Neuronal stem cell (in vitro differentiated cells): ENCODE data around the gene DLG1.

Experiments
- DNase-seq: peaks from one replicate; pipeline ENCODE4 v3.0.0-alpha.2; 2013; ENCODE audit warnings: low spot score
- H2AFZ ChIP-seq: one replicate; pipeline ENCODE4 v1.6.1; 2013; ENCODE audit warnings: mild to moderate bottlenecking, low read length, inconsistent platforms
- H2AK5ac ChIP-seq: 2 replicates; pipeline ENCODE4 v1.6.1; 2013; ENCODE audit warnings: low read depth, mild to moderate bottlenecking, inconsistent platforms, low read length, moderate library complexity, mixed read lengths
- H2BK120ac ChIP-seq: 2 replicates; pipeline ENCODE4 v1.6.1; 2013; ENCODE audit warnings: low read depth, mild to moderate bottlenecking, inconsistent platforms, low read length, moderate library complexity, mixed read lengths
- H2BK12ac ChIP-seq: one replicate; pipeline ENCODE4 v1.6.1; 2013; ENCODE audit warnings: low read length, inconsistent platforms
- H2BK15ac ChIP-seq: 2 replicates; pipeline ENCODE4 v1.6.1; 2013; ENCODE audit warnings: mild to moderate bottlenecking, low read length, inconsistent platforms, mixed read lengths
- H2BK5ac ChIP-seq: one replicate; pipeline ENCODE4 v1.6.1; 2013; ENCODE audit warnings: inconsistent platforms, mild to moderate bottlenecking, low read length, moderate library complexity
- H3K14ac ChIP-seq: one replicate; pipeline ENCODE4 v1.6.1; 2013; ENCODE audit warnings: low read length, inconsistent platforms
- H3K18ac ChIP-seq: 2 replicates; pipeline ENCODE4 v1.6.1; 2013; ENCODE audit warnings: low read length, inconsistent platforms
- H3K23ac ChIP-seq: 2 replicates; pipeline ENCODE4 v1.6.1; 2013; ENCODE audit warnings: low read depth, mild to moderate bottlenecking, mixed read lengths, low read length, inconsistent platforms; ENCODE audit not compliant: poor library complexity
- H3K27ac ChIP-seq: replicated peaks from 3 replicates; pipeline ENCODE4 v1.5.1; 2013; ENCODE audit warnings: low read length, inconsistent platforms
- H3K27me3 ChIP-seq, 3 experiments: 2 replicates each; pipeline ENCODE4 v1.6.1; 2013; ENCODE audit warnings: low read length in 3 of 3, mild to moderate bottlenecking in 2 of 3, inconsistent platforms in 1 of 3, low read depth in 1 of 3, mixed read lengths in 1 of 3, moderate library complexity in 1 of 3; ENCODE audit not compliant: control insufficient read depth in 3 of 3, insufficient read depth in 3 of 3
- H3K36me3 ChIP-seq, 2 donors: replicated peaks in 1 of 2; 2 replicates each; pipeline ENCODE4 v1.6.1; 2013; ENCODE audit warnings: low read length in 2 of 2; ENCODE audit not compliant: control insufficient read depth in 2 of 2, insufficient read depth in 2 of 2
- H3K4ac ChIP-seq: 2 replicates; pipeline ENCODE4 v1.6.1; 2013; ENCODE audit warnings: inconsistent platforms, mild to moderate bottlenecking, low read length, moderate library complexity
- H3K4me1 ChIP-seq, 2 donors: 1 replicate in 1 of 2; 2 replicates in 1 of 2; pipeline ENCODE4 v1.6.1; 2013; ENCODE audit warnings: low read length in 2 of 2, low read depth in 1 of 2; ENCODE audit not compliant: control insufficient read depth in 2 of 2, insufficient read depth in 1 of 2
- H3K4me2 ChIP-seq: one replicate; pipeline ENCODE4 v1.6.1; 2013; ENCODE audit warnings: mild to moderate bottlenecking, low read length, inconsistent platforms; ENCODE audit not compliant: insufficient read depth, poor library complexity, severe bottlenecking
- H3K4me3 ChIP-seq, 2 donors: 2 replicates each; pipeline ENCODE4 v1.5.1; 2013; ENCODE audit warnings: low read length in 2 of 2, mild to moderate bottlenecking in 2 of 2, inconsistent platforms in 1 of 2, moderate library complexity in 1 of 2
- H3K79me1 ChIP-seq: one replicate; pipeline ENCODE4 v1.6.1; 2013; ENCODE audit warnings: low read depth, mild to moderate bottlenecking, inconsistent platforms, low read length, moderate library complexity
- H3K9ac ChIP-seq: one replicate; pipeline ENCODE4 v1.6.1; 2013; ENCODE audit warnings: mild to moderate bottlenecking, low read depth, low read length, inconsistent platforms; ENCODE audit not compliant: poor library complexity
- H3K9me3 ChIP-seq, 2 donors: replicated peaks in 1 of 2; 2 replicates each; pipeline versions ENCODE3 to v1.6.1; 2013; ENCODE audit warnings: low read length in 2 of 2, mild to moderate bottlenecking in 2 of 2, inconsistent platforms in 1 of 2, low read depth in 1 of 2, mixed read lengths in 1 of 2, moderate library complexity in 1 of 2; ENCODE audit not compliant: control insufficient read depth in 2 of 2, insufficient read depth in 1 of 2
- H4K8ac ChIP-seq: one replicate; pipeline ENCODE4 v1.6.1; 2013; ENCODE audit warnings: low read depth, mild to moderate bottlenecking, inconsistent platforms, low read length, moderate library complexity
- H4K91ac ChIP-seq: one replicate; pipeline ENCODE4 v1.6.1; 2013; ENCODE audit warnings: low read length, low read depth, mild to moderate bottlenecking, inconsistent platforms; ENCODE audit not compliant: poor library complexity
- WGBS, 2 donors: extraction: QIAGEN DNeasy Blood & Tissue Kit; methylation state at CpG; one replicate each; pipeline ENCODE4 v1.1.7; 2013; ENCODE audit warnings: missing lambda C conversion rate in 2 of 2, mixed read lengths in 1 of 2; ENCODE audit not compliant: insufficient read length in 2 of 2, insufficient replicate concordance in 1 of 2; ENCODE audit errors: extremely low coverage in 2 of 2; 5-methylcytosine and 5-hydroxymethylcytosine counted together

Gene DLG1

GRCh38 chr3:197320582-197320981 lies 22.2 kb upstream of the DLG1 start:
- H3K4ac ChIP-seq, result no peak overlapping the region
- no peak overlapping the region for H2AFZ ChIP-seq
- no peak overlapping the region for H3K18ac ChIP-seq
- H3K27me3 ChIP-seq, result no peaks in the 10 kb centered on the region
- no peak overlapping the region for H4K91ac ChIP-seq
- no peak overlapping the region for H2BK5ac ChIP-seq
- H3K9ac ChIP-seq, result no peak overlapping the region
- no peak overlapping the region for H2AK5ac ChIP-seq
- no peak overlapping the region for H3K4me2 ChIP-seq
- H4K8ac ChIP-seq, result no peak overlapping the region
- DNase-seq, result no peak
- no peak overlapping the region for H2BK120ac ChIP-seq
- H3K36me3 ChIP-seq, result no peaks in the 10 kb centered on the region
- no peaks in the 10 kb centered on the region for H3K79me1 ChIP-seq
- H2BK12ac ChIP-seq, result no peak overlapping the region
- H3K23ac ChIP-seq, result no peak overlapping the region
- no peak overlapping the region for H3K27ac ChIP-seq
- no peaks in the 10 kb centered on the region for H3K9me3 ChIP-seq
- no peak overlapping the region for H3K4me3 ChIP-seq
- H2BK15ac ChIP-seq, result no peak overlapping the region
- H3K14ac ChIP-seq, result no peak overlapping the region
- H3K4me1 ChIP-seq, result peaks cover 0 to 1% of the 10 kb centered on the region in 2 donors
- WGBS, 2 donors, result no CpG with 5 or more reads among the region's 1 CpG

GRCh38 chr3:197317250-197317963 lies 19.0 kb upstream of the DLG1 start:
- peaks cover 0 to 3% of the 10 kb centered on the region in 2 donors for H3K9me3 ChIP-seq
- no peak overlapping the region for H3K18ac ChIP-seq
- peaks cover 0 to 1% of the 10 kb centered on the region in 2 donors for H3K4me1 ChIP-seq
- no peak overlapping the region for H2BK15ac ChIP-seq
- H3K4me3 ChIP-seq, result no peak overlapping the region
- no peak overlapping the region for H3K23ac ChIP-seq
- no peak overlapping the region for H3K4me2 ChIP-seq
- H2BK5ac ChIP-seq, result no peak overlapping the region
- no CpG with 5 or more reads among the region's 9 CpGs for WGBS, 2 donors
- no peak overlapping the region for H4K8ac ChIP-seq
- H2AK5ac ChIP-seq, result no peak overlapping the region
- H3K36me3 ChIP-seq, result no peaks in the 10 kb centered on the region
- H3K27me3 ChIP-seq, result peaks cover 0 to 2% (median 0%) of the 10 kb centered on the region in 3 experiments
- H3K27ac ChIP-seq, result no peak overlapping the region
- DNase-seq, result no peak
- H3K4ac ChIP-seq, result no peak overlapping the region
- H3K14ac ChIP-seq, result no peak overlapping the region
- H2BK12ac ChIP-seq, result no peak overlapping the region
- no peak overlapping the region for H2BK120ac ChIP-seq
- no peak overlapping the region for H4K91ac ChIP-seq
- no peaks in the 10 kb centered on the region for H3K79me1 ChIP-seq
- H3K9ac ChIP-seq, result no peak overlapping the region
- no peak overlapping the region for H2AFZ ChIP-seq

GRCh38 chr3:197312431-197312830 lies 14.0 kb upstream of the DLG1 start:
- H3K36me3 ChIP-seq, result no peaks in the 10 kb centered on the region
- peaks cover 0 to 5% of the 10 kb centered on the region in 2 donors for H3K9me3 ChIP-seq
- H3K4ac ChIP-seq, result no peak overlapping the region
- no peak overlapping the region for H4K91ac ChIP-seq
- no peak overlapping the region for H3K4me3 ChIP-seq
- no peak overlapping the region for H2BK12ac ChIP-seq
- no peak for DNase-seq
- no peak overlapping the region for H3K9ac ChIP-seq
- no peak overlapping the region for H2BK15ac ChIP-seq
- H2BK120ac ChIP-seq, result no peak overlapping the region
- peaks cover 0 to 2% (median 0%) of the 10 kb centered on the region in 3 experiments for H3K27me3 ChIP-seq
- no peak overlapping the region for H3K14ac ChIP-seq
- no peak overlapping the region for H3K23ac ChIP-seq
- WGBS, 2 donors, result no CpG with 5 or more reads among the region's 1 CpG
- no peak overlapping the region for H3K4me2 ChIP-seq
- H2AFZ ChIP-seq, result no peak overlapping the region
- no peak overlapping the region for H3K27ac ChIP-seq
- no peaks in the 10 kb centered on the region for H3K79me1 ChIP-seq
- H2AK5ac ChIP-seq, result no peak overlapping the region
- H2BK5ac ChIP-seq, result no peak overlapping the region
- no peak overlapping the region for H3K18ac ChIP-seq
- H4K8ac ChIP-seq, result no peak overlapping the region
- peaks cover 0 to 5% of the 10 kb centered on the region in 2 donors for H3K4me1 ChIP-seq

- Histone ChIP-seq H3K23ac (no peak overlapping the region), H3K27ac (no peak overlapping the region), H3K4me3 (no peak overlapping the region), H3K4me1 (peaks cover 0 to 5% of the 10 kb centered on the region in 2 donors), H2BK12ac (no peak overlapping the region), H2AFZ (no peak overlapping the region), H3K9me3 (peaks cover 0 to 5% of the 10 kb centered on the region in 2 donors), H3K14ac (no peak overlapping the region), H3K4me2 (no peak overlapping the region), H2BK5ac (no peak overlapping the region), H4K91ac (no peak overlapping the region), H3K4ac (no peak overlapping the region), H3K18ac (no peak overlapping the region), H4K8ac (no peak overlapping the region), H3K27me3 (peaks cover 0 to 2% (median 0%) of the 10 kb centered on the region in 3 experiments), H2BK120ac (no peak overlapping the region), H3K9ac (no peak overlapping the region), H2AK5ac (no peak overlapping the region), H3K79me1 (no peaks in the 10 kb centered on the region), H3K36me3 (no peaks in the 10 kb centered on the region), H2BK15ac (no peak overlapping the region)
- WGBS, 2 donors, result no CpG with 5 or more reads among the region's 3 CpGs
- DNase-seq, result no peak
Measured at GRCh38 chr3:197311591-197311990, 13.2 kb upstream of the DLG1 start.
